HepG2 (cell line): ENCODE measurements around the gene RDH16. TPM values are rescaled to one million over a fixed set of nuclear protein-coding genes. Genes with fewer than 3 reads are reported as not detected.
A peak's percentile ranks its signal among the peaks of the same experiment; 100 is the strongest.

Experiments used
- ASH2L ChIP-seq: fragments of 300-600, 200-600 bp; sonication (generic); IDR thresholded peaks from 2 replicates; pipeline ENCODE4 v1.7.0; 2017; ENCODE audit warnings: low read depth, mild to moderate bottlenecking, moderate library complexity, mixed read lengths, low read length; ENCODE audit not compliant: insufficient read length
- FOXP1 ChIP-seq, 2 experiments: fragments of 450-650 bp in 1 of 2; IDR thresholded peaks; 2 replicates each; pipeline ENCODE4 v1.6.1; 2017 to 2018; ENCODE audit warnings: antibody characterized with exemption in 1 of 2
- GZF1 ChIP-seq: sonication (generic); formaldehyde crosslinking; IDR thresholded peaks from 2 replicates; pipeline ENCODE4 v1.5.1; 2020; ENCODE audit warnings: mild to moderate bottlenecking, missing genetic modification reagents
- ISX ChIP-seq: sonication (generic); formaldehyde crosslinking; conservative IDR thresholded peaks from 2 replicates; pipeline ENCODE4 v1.5.0; 2020; ENCODE audit warnings: missing genetic modification reagents
- KAT7 ChIP-seq: IDR thresholded peaks from 2 replicates; pipeline ENCODE4 v1.6.1; 2018; ENCODE audit warnings: borderline replicate concordance, missing compliant biosample characterization
- MIER2 ChIP-seq: IDR thresholded peaks from 2 replicates; pipeline ENCODE4 v1.6.1; 2016; ENCODE audit warnings: missing biosample characterization, missing genetic modification reagents
- NAIF1 ChIP-seq: sonication (generic); formaldehyde crosslinking; IDR thresholded peaks from 2 replicates; pipeline ENCODE4 v1.5.0; 2020; ENCODE audit warnings: mild to moderate bottlenecking, missing genetic modification reagents, borderline replicate concordance
- NCOA2 ChIP-seq: sonication (generic); formaldehyde crosslinking; IDR thresholded peaks from 2 replicates; pipeline ENCODE4 v1.8.0; 2022; ENCODE audit warnings: inconsistent platforms
- SAFB2 ChIP-seq: sonication (generic); formaldehyde crosslinking; IDR thresholded peaks from 2 replicates; pipeline ENCODE4 v1.5.1; 2020; ENCODE audit warnings: missing genetic modification reagents, low read depth, mild to moderate bottlenecking, borderline replicate concordance
- SP4 ChIP-seq: sonication (generic); formaldehyde crosslinking; IDR thresholded peaks from 2 replicates; pipeline ENCODE4 v1.8.1; 2023; ENCODE audit warnings: mild to moderate bottlenecking, missing genetic modification reagents
- SRSF9 ChIP-seq: fragments of 200-400 bp; formaldehyde crosslinking; IDR thresholded peaks from 2 replicates; pipeline ENCODE4 v1.6.1; 2018; ENCODE audit warnings: borderline replicate concordance, mild to moderate bottlenecking, low read depth, low read length; ENCODE audit not compliant: insufficient read depth, poor library complexity, severe bottlenecking
- TBX2 ChIP-seq: sonication (generic); formaldehyde crosslinking; IDR thresholded peaks from 2 replicates; pipeline ENCODE4 v1.5.0; 2020; ENCODE audit warnings: missing genetic modification reagents, mild to moderate bottlenecking, borderline replicate concordance
- polyA plus RNA-seq, 8 experiments: library from polyadenylated mRNA; depleted of rRNA in 3 of 8; stranded (reverse) in 7 of 8; unstranded in 1 of 8; fragments of >200 nt; fragmentation: Illumina TruSeq in 4 of 8; extraction: Trizol in 4 of 8; gene quantifications; 2 replicates each; pipeline versions ENCODE4 v1.2.1 to v1.2.3, GENCODE V29; 2011 to 2016; ENCODE audit warnings: low read depth in 4 of 8, missing spikeins in 1 of 8, mixed read lengths in 1 of 8; ENCODE audit not compliant: insufficient read depth in 1 of 8
- total RNA-seq, 5 experiments: library from RNA; depleted of rRNA; stranded (reverse); fragments of >200 nt; fragmentation: Illumina TruSeq; extraction: Trizol; gene quantifications; 2 replicates each; pipeline ENCODE4 v1.2.3, GENCODE V29; 2016; ENCODE audit warnings: low read depth in 1 of 5
- TF ChIP-seq, protein P1 (sequence below): sonication (generic); formaldehyde crosslinking; IDR thresholded peaks from 2 replicates; pipeline ENCODE4 v1.5.1; 2020; ENCODE audit warnings: mild to moderate bottlenecking, missing genetic modification reagents, borderline replicate concordance
- TF ChIP-seq, protein P2 (sequence below): sonication (generic); formaldehyde crosslinking; IDR thresholded peaks from 2 replicates; pipeline ENCODE4 v1.9.0; 2022; ENCODE audit warnings: missing genetic modification reagents, mild to moderate bottlenecking, borderline replicate concordance
- TF ChIP-seq, protein P3 (sequence below): sonication (generic); formaldehyde crosslinking; IDR thresholded peaks from 2 replicates; pipeline ENCODE4 v1.8.0; 2022; ENCODE audit warnings: missing genetic modification reagents, mild to moderate bottlenecking, moderate library complexity, borderline replicate concordance
- TF ChIP-seq, protein P4 (sequence below): sonication (generic); IDR thresholded peaks from 2 replicates; pipeline ENCODE4 v1.6.1; 2016; ENCODE audit warnings: low read depth, borderline replicate concordance
- TF ChIP-seq, protein P5 (sequence below): sonication (generic); formaldehyde crosslinking; IDR thresholded peaks from 2 replicates; pipeline ENCODE4 v1.8.1; 2023; ENCODE audit warnings: missing genetic modification reagents, inconsistent platforms, borderline replicate concordance

RDH16 gene
- total and polyA plus RNA-seq, 2 of the 13 experiments (the other 11 are each of a cell fraction or from before 2014, with no cell fraction given): 0.05 to 0.13 TPM

DNA sequence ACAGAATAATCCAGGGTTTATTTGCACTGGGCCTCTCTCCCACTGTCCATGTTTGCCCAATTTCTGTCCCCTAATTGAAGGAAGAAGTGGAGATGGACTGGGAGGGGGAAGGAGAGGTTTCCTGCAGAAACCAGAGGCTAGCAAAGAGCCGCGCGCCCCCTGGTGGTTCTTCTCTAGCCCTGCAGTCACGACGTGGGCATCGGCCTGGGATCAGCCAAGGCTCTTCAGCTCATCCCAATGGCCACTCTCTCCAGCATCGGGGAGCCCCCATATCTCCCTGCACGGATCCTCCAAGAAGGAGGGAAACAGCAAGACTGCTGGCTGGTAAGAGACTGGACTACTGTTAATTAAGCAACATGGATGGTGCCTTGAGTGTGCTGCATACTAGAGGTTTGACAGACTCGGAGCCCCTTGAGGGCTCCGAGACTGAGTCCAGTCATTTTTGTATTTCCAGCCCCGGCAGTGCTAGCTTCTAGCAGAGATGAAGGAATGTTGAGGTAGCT is 30.2 kb upstream of the RDH16 start (continued):
- TF ChIP-seq, protein P1, sequence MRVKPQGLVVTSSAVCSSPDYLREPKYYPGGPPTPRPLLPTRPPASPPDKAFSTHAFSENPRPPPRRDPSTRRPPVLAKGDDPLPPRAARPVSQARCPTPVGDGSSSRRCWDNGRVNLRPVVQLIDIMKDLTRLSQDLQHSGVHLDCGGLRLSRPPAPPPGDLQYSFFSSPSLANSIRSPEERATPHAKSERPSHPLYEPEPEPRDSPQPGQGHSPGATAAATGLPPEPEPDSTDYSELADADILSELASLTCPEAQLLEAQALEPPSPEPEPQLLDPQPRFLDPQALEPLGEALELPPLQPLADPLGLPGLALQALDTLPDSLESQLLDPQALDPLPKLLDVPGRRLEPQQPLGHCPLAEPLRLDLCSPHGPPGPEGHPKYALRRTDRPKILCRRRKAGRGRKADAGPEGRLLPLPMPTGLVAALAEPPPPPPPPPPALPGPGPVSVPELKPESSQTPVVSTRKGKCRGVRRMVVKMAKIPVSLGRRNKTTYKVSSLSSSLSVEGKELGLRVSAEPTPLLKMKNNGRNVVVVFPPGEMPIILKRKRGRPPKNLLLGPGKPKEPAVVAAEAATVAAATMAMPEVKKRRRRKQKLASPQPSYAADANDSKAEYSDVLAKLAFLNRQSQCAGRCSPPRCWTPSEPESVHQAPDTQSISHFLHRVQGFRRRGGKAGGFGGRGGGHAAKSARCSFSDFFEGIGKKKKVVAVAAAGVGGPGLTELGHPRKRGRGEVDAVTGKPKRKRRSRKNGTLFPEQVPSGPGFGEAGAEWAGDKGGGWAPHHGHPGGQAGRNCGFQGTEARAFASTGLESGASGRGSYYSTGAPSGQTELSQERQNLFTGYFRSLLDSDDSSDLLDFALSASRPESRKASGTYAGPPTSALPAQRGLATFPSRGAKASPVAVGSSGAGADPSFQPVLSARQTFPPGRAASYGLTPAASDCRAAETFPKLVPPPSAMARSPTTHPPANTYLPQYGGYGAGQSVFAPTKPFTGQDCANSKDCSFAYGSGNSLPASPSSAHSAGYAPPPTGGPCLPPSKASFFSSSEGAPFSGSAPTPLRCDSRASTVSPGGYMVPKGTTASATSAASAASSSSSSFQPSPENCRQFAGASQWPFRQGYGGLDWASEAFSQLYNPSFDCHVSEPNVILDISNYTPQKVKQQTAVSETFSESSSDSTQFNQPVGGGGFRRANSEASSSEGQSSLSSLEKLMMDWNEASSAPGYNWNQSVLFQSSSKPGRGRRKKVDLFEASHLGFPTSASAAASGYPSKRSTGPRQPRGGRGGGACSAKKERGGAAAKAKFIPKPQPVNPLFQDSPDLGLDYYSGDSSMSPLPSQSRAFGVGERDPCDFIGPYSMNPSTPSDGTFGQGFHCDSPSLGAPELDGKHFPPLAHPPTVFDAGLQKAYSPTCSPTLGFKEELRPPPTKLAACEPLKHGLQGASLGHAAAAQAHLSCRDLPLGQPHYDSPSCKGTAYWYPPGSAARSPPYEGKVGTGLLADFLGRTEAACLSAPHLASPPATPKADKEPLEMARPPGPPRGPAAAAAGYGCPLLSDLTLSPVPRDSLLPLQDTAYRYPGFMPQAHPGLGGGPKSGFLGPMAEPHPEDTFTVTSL (CRISPR knock-in tag): no peak
- TF ChIP-seq, protein P2, sequence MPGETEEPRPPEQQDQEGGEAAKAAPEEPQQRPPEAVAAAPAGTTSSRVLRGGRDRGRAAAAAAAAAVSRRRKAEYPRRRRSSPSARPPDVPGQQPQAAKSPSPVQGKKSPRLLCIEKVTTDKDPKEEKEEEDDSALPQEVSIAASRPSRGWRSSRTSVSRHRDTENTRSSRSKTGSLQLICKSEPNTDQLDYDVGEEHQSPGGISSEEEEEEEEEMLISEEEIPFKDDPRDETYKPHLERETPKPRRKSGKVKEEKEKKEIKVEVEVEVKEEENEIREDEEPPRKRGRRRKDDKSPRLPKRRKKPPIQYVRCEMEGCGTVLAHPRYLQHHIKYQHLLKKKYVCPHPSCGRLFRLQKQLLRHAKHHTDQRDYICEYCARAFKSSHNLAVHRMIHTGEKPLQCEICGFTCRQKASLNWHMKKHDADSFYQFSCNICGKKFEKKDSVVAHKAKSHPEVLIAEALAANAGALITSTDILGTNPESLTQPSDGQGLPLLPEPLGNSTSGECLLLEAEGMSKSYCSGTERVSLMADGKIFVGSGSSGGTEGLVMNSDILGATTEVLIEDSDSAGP: no peak
- TF ChIP-seq SAFB2 (no peak), ISX (no peak), MIER2 (0 out of 2 replicates have a peak, but pooled peaks have one; percentile 50), ASH2L (no peak), KAT7 (CRISPR knock-in tag) (no peak), GZF1 (no peak), FOXP1 (IDR thresholded peaks at IDR 0.05) (no peak), FOXP1 (CRISPR knock-in tag; IDR thresholded peaks at IDR 0.05) (no peak), TBX2 (CRISPR knock-in tag) (no peak), NCOA2 (no peak), SRSF9 (no peak), NAIF1 (CRISPR knock-in tag) (no peak), SP4 (CRISPR knock-in tag) (no peak)
- TF ChIP-seq, protein P3, sequence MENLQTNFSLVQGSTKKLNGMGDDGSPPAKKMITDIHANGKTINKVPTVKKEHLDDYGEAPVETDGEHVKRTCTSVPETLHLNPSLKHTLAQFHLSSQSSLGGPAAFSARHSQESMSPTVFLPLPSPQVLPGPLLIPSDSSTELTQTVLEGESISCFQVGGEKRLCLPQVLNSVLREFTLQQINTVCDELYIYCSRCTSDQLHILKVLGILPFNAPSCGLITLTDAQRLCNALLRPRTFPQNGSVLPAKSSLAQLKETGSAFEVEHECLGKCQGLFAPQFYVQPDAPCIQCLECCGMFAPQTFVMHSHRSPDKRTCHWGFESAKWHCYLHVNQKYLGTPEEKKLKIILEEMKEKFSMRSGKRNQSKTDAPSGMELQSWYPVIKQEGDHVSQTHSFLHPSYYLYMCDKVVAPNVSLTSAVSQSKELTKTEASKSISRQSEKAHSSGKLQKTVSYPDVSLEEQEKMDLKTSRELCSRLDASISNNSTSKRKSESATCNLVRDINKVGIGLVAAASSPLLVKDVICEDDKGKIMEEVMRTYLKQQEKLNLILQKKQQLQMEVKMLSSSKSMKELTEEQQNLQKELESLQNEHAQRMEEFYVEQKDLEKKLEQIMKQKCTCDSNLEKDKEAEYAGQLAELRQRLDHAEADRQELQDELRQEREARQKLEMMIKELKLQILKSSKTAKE (CRISPR knock-in tag): no peak
- TF ChIP-seq, protein P4, sequence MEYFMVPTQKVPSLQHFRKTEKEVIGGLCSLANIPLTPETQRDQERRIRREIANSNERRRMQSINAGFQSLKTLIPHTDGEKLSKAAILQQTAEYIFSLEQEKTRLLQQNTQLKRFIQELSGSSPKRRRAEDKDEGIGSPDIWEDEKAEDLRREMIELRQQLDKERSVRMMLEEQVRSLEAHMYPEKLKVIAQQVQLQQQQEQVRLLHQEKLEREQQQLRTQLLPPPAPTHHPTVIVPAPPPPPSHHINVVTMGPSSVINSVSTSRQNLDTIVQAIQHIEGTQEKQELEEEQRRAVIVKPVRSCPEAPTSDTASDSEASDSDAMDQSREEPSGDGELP: no peak
- TF ChIP-seq, protein P5, sequence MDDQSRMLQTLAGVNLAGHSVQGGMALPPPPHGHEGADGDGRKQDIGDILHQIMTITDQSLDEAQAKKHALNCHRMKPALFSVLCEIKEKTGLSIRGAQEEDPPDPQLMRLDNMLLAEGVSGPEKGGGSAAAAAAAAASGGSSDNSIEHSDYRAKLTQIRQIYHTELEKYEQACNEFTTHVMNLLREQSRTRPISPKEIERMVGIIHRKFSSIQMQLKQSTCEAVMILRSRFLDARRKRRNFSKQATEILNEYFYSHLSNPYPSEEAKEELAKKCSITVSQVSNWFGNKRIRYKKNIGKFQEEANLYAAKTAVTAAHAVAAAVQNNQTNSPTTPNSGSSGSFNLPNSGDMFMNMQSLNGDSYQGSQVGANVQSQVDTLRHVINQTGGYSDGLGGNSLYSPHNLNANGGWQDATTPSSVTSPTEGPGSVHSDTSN (CRISPR knock-in tag): no peak
